ENCODE results near the gene TMEM242. TPM values are rescaled to one million over a fixed set of nuclear protein-coding genes. Genes with fewer than 3 reads are reported as not detected.

Gene TMEM242
- total and polyA plus RNA-seq, 5 donors from 2014 or later = 8.7 to 14.2 (median 10.1) TPM

- Histone ChIP-seq H3K27me3 (ENCODE audit: control insufficient read depth, insufficient read depth, low read length) (no peaks in the 10 kb centered on the region), H3K4me1 (ENCODE audit: control insufficient read depth, insufficient read depth, low read length, poor library complexity, severe bottlenecking) (peaks cover 4% of the 10 kb centered on the region), H3K36me3 (ENCODE audit: control insufficient read depth, insufficient read depth, low read length) (no peaks in the 10 kb centered on the region), H3K4me3 (ENCODE audit: low read depth, low read length) (no peak overlapping the region), H3K27ac (ENCODE audit: insufficient read depth, low read length, poor library complexity, severe bottlenecking) (no peak overlapping the region), H3K9me3 (ENCODE audit: control insufficient read depth in 2 of 2, low read length in 2 of 2) (no peaks in the 10 kb centered on the region)
- DNase-seq (no peak), ATAC-seq (ENCODE audit: low read depth in 2 of 2) (no peak)
- Mint-ChIP-seq H3K36me3 (peaks cover 5% of the 10 kb centered on the region), H3K4me3 (no peak overlapping the region), H3K4me1 (peaks cover 1 to 10% (median 6%) of the 10 kb centered on the region in 4 donors), H3K27ac (no peak overlapping the region), H3K9me3 (peaks cover 0 to 10% (median 3%) of the 10 kb centered on the region in 7 donors), H3K27me3 (no peaks in the 10 kb centered on the region)
These were observed 54.5 kb downstream of the TMEM242 start for GRCh38 chr6:157268835-157269234.

DNA sequence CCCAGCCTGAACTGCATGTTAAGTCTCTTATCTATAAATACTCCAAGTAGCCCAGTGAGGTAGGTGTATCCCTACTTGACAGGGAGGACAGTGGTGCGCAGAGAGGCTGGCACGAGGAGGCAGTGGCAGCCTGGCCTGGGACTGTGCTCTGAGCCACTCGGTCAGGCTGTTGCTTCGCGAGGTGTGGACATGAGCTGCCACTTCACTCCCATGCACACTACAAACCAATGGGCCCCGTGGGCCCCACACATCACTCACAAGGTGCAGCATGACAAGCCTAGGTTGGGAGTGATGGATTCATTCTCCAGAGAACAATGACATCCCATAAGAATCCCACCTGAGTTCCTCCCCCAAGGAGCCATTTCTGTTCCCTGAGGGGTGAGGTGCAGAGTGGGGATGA is 54.9 kb downstream of the TMEM242 start:
- Histone ChIP-seq H3K9me3 (ENCODE audit: control insufficient read depth in 2 of 2, low read length in 2 of 2) (no peaks in the 10 kb centered on the region), H3K36me3 (ENCODE audit: control insufficient read depth, insufficient read depth, low read length) (no peaks in the 10 kb centered on the region), H3K4me3 (ENCODE audit: low read depth, low read length) (no peak overlapping the region), H3K4me1 (ENCODE audit: control insufficient read depth, insufficient read depth, low read length, poor library complexity, severe bottlenecking) (no peaks in the 10 kb centered on the region), H3K27ac (ENCODE audit: insufficient read depth, low read length, poor library complexity, severe bottlenecking) (no peak overlapping the region), H3K27me3 (ENCODE audit: control insufficient read depth, insufficient read depth, low read length) (no peaks in the 10 kb centered on the region)
- Mint-ChIP-seq H3K27me3 (no peaks in the 10 kb centered on the region), H3K27ac (no peak overlapping the region), H3K4me1 (peaks cover 0 to 6% (median 4%) of the 10 kb centered on the region in 4 donors), H3K4me3 (no peak overlapping the region), H3K9me3 (peaks cover 0 to 10% (median 3%) of the 10 kb centered on the region in 7 donors), H3K36me3 (peaks cover 5% of the 10 kb centered on the region)
- no peak for DNase-seq
- ATAC-seq (ENCODE audit: low read depth in 2 of 2) = no peak

GRCh38 chr6:157267654-157268053 is 55.7 kb downstream of the TMEM242 start:
- H3K27me3 ChIP-seq (ENCODE audit: control insufficient read depth, insufficient read depth, low read length) = no peaks in the 10 kb centered on the region
- no peak for ATAC-seq (ENCODE audit: low read depth in 2 of 2)
- peaks cover 0 to 6% (median 0%) of the 10 kb centered on the region in 4 donors for H3K4me1 Mint-ChIP-seq
- no peak overlapping the region for H3K27ac ChIP-seq (ENCODE audit: insufficient read depth, low read length, poor library complexity, severe bottlenecking)
- no peaks in the 10 kb centered on the region for H3K36me3 ChIP-seq (ENCODE audit: control insufficient read depth, insufficient read depth, low read length)
- H3K27ac Mint-ChIP-seq = no peak overlapping the region
- peaks cover 5% of the 10 kb centered on the region for H3K36me3 Mint-ChIP-seq
- no peak for DNase-seq
- no peaks in the 10 kb centered on the region for H3K4me1 ChIP-seq (ENCODE audit: control insufficient read depth, insufficient read depth, low read length, poor library complexity, severe bottlenecking)
- H3K9me3 ChIP-seq (ENCODE audit: control insufficient read depth in 2 of 2, low read length in 2 of 2) = no peaks in the 10 kb centered on the region
- no peaks in the 10 kb centered on the region for H3K27me3 Mint-ChIP-seq
- H3K4me3 Mint-ChIP-seq = no peak overlapping the region
- peaks cover 0 to 10% (median 3%) of the 10 kb centered on the region in 7 donors for H3K9me3 Mint-ChIP-seq
- H3K4me3 ChIP-seq (ENCODE audit: low read depth, low read length) = no peak overlapping the region

DNA sequence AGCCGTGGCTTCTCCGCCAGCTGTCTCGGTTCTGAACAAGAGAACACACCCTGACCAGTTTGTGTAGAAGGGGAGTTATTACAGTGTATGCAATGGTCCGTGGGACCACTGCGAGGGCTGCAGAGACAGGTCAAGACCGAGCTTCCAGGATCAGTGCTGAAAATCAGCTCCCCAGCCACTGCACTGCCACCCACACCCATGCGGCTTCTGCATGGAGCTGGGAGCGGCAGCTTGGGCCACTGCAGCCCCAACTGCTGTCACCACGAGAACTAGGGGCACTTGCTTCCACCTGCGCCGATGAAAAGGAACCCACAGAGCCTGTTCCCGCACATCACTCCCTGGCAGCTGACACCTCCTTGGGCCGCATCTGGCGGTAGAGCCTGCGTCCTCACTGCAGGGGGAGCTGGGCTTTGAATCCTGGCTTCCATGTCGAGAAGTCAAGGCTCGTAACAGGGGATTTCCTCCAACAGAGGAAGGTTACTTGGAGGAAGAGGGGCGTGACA is 56.2 kb downstream of the TMEM242 start:
- Mint-ChIP-seq H3K36me3 (peaks cover 5% of the 10 kb centered on the region), H3K9me3 (peaks cover 0 to 10% (median 3%) of the 10 kb centered on the region in 7 donors), H3K27me3 (no peaks in the 10 kb centered on the region), H3K4me1 (peaks cover 0 to 6% (median 0%) of the 10 kb centered on the region in 4 donors), H3K4me3 (no peak overlapping the region), H3K27ac (no peak overlapping the region)
- Histone ChIP-seq H3K27ac (ENCODE audit: insufficient read depth, low read length, poor library complexity, severe bottlenecking) (no peak overlapping the region), H3K9me3 (ENCODE audit: control insufficient read depth in 2 of 2, low read length in 2 of 2) (no peaks in the 10 kb centered on the region), H3K4me1 (ENCODE audit: control insufficient read depth, insufficient read depth, low read length, poor library complexity, severe bottlenecking) (no peaks in the 10 kb centered on the region), H3K4me3 (ENCODE audit: low read depth, low read length) (no peak overlapping the region), H3K27me3 (ENCODE audit: control insufficient read depth, insufficient read depth, low read length) (no peaks in the 10 kb centered on the region), H3K36me3 (ENCODE audit: control insufficient read depth, insufficient read depth, low read length) (no peaks in the 10 kb centered on the region)
- DNase-seq = no peak
- ATAC-seq (ENCODE audit: low read depth in 2 of 2) = no peak

DNA sequence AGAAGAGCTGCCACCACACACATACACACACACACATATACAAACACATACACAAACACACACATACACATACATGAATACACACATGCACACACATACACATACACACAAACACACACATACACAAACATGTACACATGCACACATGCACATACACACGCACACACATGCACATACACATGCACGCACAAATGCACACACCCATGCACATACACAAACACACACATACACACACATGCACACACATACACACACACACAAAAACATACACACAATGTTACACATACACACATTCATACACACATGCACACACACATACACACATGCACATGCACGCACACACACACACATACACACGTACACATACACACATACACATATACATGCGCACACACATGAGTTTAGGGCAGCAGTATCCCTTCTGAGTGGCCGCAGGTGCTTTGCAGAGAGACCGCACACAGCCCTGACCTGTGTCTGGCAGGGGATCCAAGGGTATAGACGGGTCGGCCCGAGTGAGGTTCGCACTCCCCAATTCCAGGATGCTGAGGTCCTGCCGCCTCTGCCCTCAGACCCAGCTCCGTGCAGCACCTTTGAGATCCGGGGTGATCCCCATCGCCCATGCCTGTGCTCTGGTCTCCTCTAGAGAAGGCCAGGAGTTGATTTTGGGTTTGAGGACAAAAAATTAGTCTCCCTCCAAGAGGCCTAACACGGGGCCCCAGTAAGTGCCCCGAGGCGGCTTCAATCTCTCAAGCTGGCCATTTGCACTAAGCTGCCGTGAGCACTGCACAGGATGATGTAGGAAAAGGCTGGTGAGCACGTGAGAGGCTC is 56.8 kb downstream of the TMEM242 start:
- H3K9me3 ChIP-seq (ENCODE audit: control insufficient read depth in 2 of 2, low read length in 2 of 2) = no peaks in the 10 kb centered on the region
- H3K36me3 ChIP-seq (ENCODE audit: control insufficient read depth, insufficient read depth, low read length) = no peaks in the 10 kb centered on the region
- no peak overlapping the region for H3K27ac ChIP-seq (ENCODE audit: insufficient read depth, low read length, poor library complexity, severe bottlenecking)
- Mint-ChIP-seq H3K4me1 (peaks cover 0 to 6% (median 0%) of the 10 kb centered on the region in 4 donors), H3K27ac (no peak overlapping the region), H3K4me3 (no peak overlapping the region), H3K9me3 (peaks cover 0 to 10% (median 3%) of the 10 kb centered on the region in 7 donors), H3K36me3 (peaks cover 5% of the 10 kb centered on the region), H3K27me3 (no peaks in the 10 kb centered on the region)
- DNase-seq (no peak), ATAC-seq (ENCODE audit: low read depth in 2 of 2) (no peak)
- no peaks in the 10 kb centered on the region for H3K27me3 ChIP-seq (ENCODE audit: control insufficient read depth, insufficient read depth, low read length)
- no peaks in the 10 kb centered on the region for H3K4me1 ChIP-seq (ENCODE audit: control insufficient read depth, insufficient read depth, low read length, poor library complexity, severe bottlenecking)
- no peak overlapping the region for H3K4me3 ChIP-seq (ENCODE audit: low read depth, low read length)

GRCh38 chr6:157265635-157266034 is 57.7 kb downstream of the TMEM242 start:
- Histone ChIP-seq H3K36me3 (ENCODE audit: control insufficient read depth, insufficient read depth, low read length) (no peaks in the 10 kb centered on the region), H3K27ac (ENCODE audit: insufficient read depth, low read length, poor library complexity, severe bottlenecking) (no peak overlapping the region), H3K4me3 (ENCODE audit: low read depth, low read length) (no peak overlapping the region), H3K9me3 (ENCODE audit: control insufficient read depth in 2 of 2, low read length in 2 of 2) (no peaks in the 10 kb centered on the region), H3K4me1 (ENCODE audit: control insufficient read depth, insufficient read depth, low read length, poor library complexity, severe bottlenecking) (no peaks in the 10 kb centered on the region), H3K27me3 (ENCODE audit: control insufficient read depth, insufficient read depth, low read length) (no peaks in the 10 kb centered on the region)
- peaks cover 0 to 4% (median 0%) of the 10 kb centered on the region in 4 donors for H3K4me1 Mint-ChIP-seq
- DNase-seq (no peak), ATAC-seq (ENCODE audit: low read depth in 2 of 2) (no peak)
- no peak overlapping the region for H3K4me3 Mint-ChIP-seq
- peaks cover 5% of the 10 kb centered on the region for H3K36me3 Mint-ChIP-seq
- no peak overlapping the region for H3K27ac Mint-ChIP-seq
- peaks cover 0 to 9% (median 3%) of the 10 kb centered on the region in 7 donors for H3K9me3 Mint-ChIP-seq
- H3K27me3 Mint-ChIP-seq = no peaks in the 10 kb centered on the region

- Mint-ChIP-seq H3K36me3 (peaks cover under 1% of the 10 kb centered on the region), H3K27me3 (no peaks in the 10 kb centered on the region), H3K4me1 (no peaks in the 10 kb centered on the region), H3K4me3 (no peak overlapping the region), H3K9me3 (peaks cover 0 to 4% (median 0%) of the 10 kb centered on the region in 7 donors), H3K27ac (no peak overlapping the region)
- H3K4me3 ChIP-seq (ENCODE audit: low read depth, low read length) = no peak overlapping the region
- no peaks in the 10 kb centered on the region for H3K4me1 ChIP-seq (ENCODE audit: control insufficient read depth, insufficient read depth, low read length, poor library complexity, severe bottlenecking)
- DNase-seq = no peak
- H3K36me3 ChIP-seq (ENCODE audit: control insufficient read depth, insufficient read depth, low read length) = no peaks in the 10 kb centered on the region
- H3K27me3 ChIP-seq (ENCODE audit: control insufficient read depth, insufficient read depth, low read length) = no peaks in the 10 kb centered on the region
- no peaks in the 10 kb centered on the region for H3K9me3 ChIP-seq (ENCODE audit: control insufficient read depth in 2 of 2, low read length in 2 of 2)
- no peak overlapping the region for H3K27ac ChIP-seq (ENCODE audit: insufficient read depth, low read length, poor library complexity, severe bottlenecking)
- no peak for ATAC-seq (ENCODE audit: low read depth in 2 of 2)
These were observed 58.1 kb downstream of the TMEM242 start for GRCh38 chr6:157265186-157265585.

- Histone ChIP-seq H3K27me3 (ENCODE audit: control insufficient read depth, insufficient read depth, low read length) (no peaks in the 10 kb centered on the region), H3K4me1 (ENCODE audit: control insufficient read depth, insufficient read depth, low read length, poor library complexity, severe bottlenecking) (no peaks in the 10 kb centered on the region), H3K4me3 (ENCODE audit: low read depth, low read length) (no peak overlapping the region), H3K9me3 (ENCODE audit: control insufficient read depth in 2 of 2, low read length in 2 of 2) (no peaks in the 10 kb centered on the region), H3K36me3 (ENCODE audit: control insufficient read depth, insufficient read depth, low read length) (no peaks in the 10 kb centered on the region), H3K27ac (ENCODE audit: insufficient read depth, low read length, poor library complexity, severe bottlenecking) (no peak overlapping the region)
- no peak for ATAC-seq (ENCODE audit: low read depth in 2 of 2)
- Mint-ChIP-seq H3K27me3 (no peaks in the 10 kb centered on the region), H3K27ac (no peak overlapping the region), H3K9me3 (peaks cover 0 to 2% (median 0%) of the 10 kb centered on the region in 7 donors), H3K36me3 (no peaks in the 10 kb centered on the region), H3K4me1 (no peaks in the 10 kb centered on the region), H3K4me3 (no peak overlapping the region)
- DNase-seq = no peak
These were observed 58.6 kb downstream of the TMEM242 start for GRCh38 chr6:157264701-157265100.
